ENCODE measurements around the gene DLX2. TPM values are rescaled to one million over a fixed set of nuclear protein-coding genes. Genes with fewer than 3 reads are reported as not detected.

The DLX2 gene
- total and polyA plus RNA-seq, 7 donors, result not detected

- no peak for DNase-seq
- H3K4me3 ChIP-seq, result no peak overlapping the region
- no peaks in the 10 kb centered on the region for H3K36me3 ChIP-seq (ENCODE audit: insufficient read depth in 1 of 2, low read depth in 1 of 2)
- no peaks in the 10 kb centered on the region for H3K27me3 ChIP-seq (ENCODE audit: insufficient read depth in 3 of 3, low read length in 2 of 3)
- intact Hi-C loops (cut with DNase I), result loop anchor here in 1 of 2 donors (10.0 kb wide), 1 partner anchor 535 kb away; no protein-coding TSS in a partner anchor
- no peaks in the 10 kb centered on the region for H3K9me3 ChIP-seq
- H3K27ac ChIP-seq, result no peak overlapping the region
- TF ChIP-seq, protein P1, sequence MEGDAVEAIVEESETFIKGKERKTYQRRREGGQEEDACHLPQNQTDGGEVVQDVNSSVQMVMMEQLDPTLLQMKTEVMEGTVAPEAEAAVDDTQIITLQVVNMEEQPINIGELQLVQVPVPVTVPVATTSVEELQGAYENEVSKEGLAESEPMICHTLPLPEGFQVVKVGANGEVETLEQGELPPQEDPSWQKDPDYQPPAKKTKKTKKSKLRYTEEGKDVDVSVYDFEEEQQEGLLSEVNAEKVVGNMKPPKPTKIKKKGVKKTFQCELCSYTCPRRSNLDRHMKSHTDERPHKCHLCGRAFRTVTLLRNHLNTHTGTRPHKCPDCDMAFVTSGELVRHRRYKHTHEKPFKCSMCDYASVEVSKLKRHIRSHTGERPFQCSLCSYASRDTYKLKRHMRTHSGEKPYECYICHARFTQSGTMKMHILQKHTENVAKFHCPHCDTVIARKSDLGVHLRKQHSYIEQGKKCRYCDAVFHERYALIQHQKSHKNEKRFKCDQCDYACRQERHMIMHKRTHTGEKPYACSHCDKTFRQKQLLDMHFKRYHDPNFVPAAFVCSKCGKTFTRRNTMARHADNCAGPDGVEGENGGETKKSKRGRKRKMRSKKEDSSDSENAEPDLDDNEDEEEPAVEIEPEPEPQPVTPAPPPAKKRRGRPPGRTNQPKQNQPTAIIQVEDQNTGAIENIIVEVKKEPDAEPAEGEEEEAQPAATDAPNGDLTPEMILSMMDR (IDR thresholded peaks at IDR 0.05), result no peak
- no peak for ATAC-seq
- H3K4me1 ChIP-seq, result no peaks in the 10 kb centered on the region
Observed at GRCh38 chr2:172129404-172129803, 26.7 kb upstream of the DLX2 start.

DNA sequence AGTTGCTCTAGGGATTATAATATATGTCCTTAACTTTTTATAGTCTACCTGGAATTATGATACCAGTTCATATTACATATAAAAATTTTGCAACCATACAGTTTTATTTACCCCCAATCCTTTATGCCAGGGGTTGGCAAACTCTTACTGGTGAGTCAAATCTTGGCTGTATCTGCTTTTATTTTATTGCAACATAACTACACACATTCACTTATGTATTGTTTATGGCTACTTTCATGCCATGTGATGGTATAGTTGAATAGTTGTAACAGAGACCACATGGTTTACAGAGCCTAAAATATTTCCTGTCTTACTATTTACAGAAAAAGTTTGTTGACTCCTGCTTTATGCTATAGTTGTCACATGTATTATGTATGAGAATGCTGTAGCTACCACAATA, 25.8 kb upstream of the DLX2 start:
- no peak for DNase-seq
- no peak overlapping the region for H3K4me3 ChIP-seq
- no peaks in the 10 kb centered on the region for H3K4me1 ChIP-seq
- intact Hi-C loops (cut with DNase I), result loop anchor here in 1 of 2 donors (10.0 kb wide), 1 partner anchor 534 kb away; no protein-coding TSS in a partner anchor
- no peaks in the 10 kb centered on the region for H3K9me3 ChIP-seq
- H3K36me3 ChIP-seq (ENCODE audit: insufficient read depth in 1 of 2, low read depth in 1 of 2), result no peaks in the 10 kb centered on the region
- no peak overlapping the region for H3K27ac ChIP-seq
- no peak for ATAC-seq
- no peaks in the 10 kb centered on the region for H3K27me3 ChIP-seq (ENCODE audit: insufficient read depth in 3 of 3, low read length in 2 of 3)
- TF ChIP-seq, protein P1 (IDR thresholded peaks at IDR 0.05), result no peak

GRCh38 chr2:172120118-172120517, 17.4 kb upstream of the DLX2 start:
- no peak for DNase-seq
- Histone ChIP-seq H3K4me3 (no peak overlapping the region), H3K27ac (no peak overlapping the region), H3K4me1 (no peaks in the 10 kb centered on the region), H3K9me3 (no peaks in the 10 kb centered on the region), H3K36me3 (ENCODE audit: insufficient read depth in 1 of 2, low read depth in 1 of 2) (no peaks in the 10 kb centered on the region), H3K27me3 (ENCODE audit: insufficient read depth in 3 of 3, low read length in 2 of 3) (peaks cover 0 to 3% (median 0%) of the 10 kb centered on the region in 3 donors)
- TF ChIP-seq, protein P1 (IDR thresholded peaks at IDR 0.05), result no peak
- no peak for ATAC-seq
- WGBS, 3 donors, result 63 to 75% (median 67%) methylated on average over 2 of the region's 2 CpGs
- intact Hi-C loops (cut with DNase I), result loop anchor here in 1 of 2 donors (10.0 kb wide), 1 partner anchor 525 kb away; no protein-coding TSS in a partner anchor

DNA sequence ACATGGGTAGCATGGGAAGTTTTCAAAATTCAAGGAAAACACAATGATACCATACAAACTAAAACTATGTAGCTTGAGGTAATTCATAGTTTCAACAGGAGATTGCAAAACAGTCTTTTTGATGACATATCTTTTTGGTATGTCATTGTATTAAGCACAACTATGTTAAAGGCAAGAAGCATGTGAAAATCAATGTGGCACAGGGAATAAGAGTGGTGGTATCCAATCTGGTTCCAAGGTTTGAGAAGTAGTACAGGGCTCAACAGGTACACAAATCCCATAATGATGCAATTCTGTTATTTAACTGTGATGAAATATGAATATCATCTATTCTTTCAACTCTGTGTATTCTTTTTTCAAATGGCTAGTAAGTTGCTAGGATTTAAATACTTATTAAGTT, 16.4 kb upstream of the DLX2 start:
- TF ChIP-seq, protein P1 (IDR thresholded peaks at IDR 0.05), result no peak
- no peak for DNase-seq
- no peaks in the 10 kb centered on the region for H3K36me3 ChIP-seq (ENCODE audit: insufficient read depth in 1 of 2, low read depth in 1 of 2)

DNA sequence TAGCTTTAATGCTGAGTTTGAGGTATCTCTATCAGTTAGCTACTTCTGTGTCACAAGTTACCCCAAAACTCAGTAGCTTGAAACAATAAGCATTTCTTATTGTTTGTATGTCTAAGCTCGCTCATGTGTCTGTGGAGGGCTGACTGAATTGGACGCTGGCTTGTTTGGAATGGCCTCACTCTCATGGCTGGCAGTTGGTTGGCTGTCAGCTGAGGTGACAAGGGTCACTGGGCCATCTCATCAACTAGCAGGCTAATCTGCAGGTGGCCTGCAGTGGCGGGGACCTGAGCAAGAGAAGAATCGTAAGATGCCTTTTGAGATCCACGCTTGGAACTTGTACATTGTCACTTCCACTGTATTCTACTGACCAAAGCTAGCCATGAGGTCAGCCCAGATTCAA, 13.4 kb upstream of the DLX2 start:
- ATAC-seq, result no peak
- WGBS, 3 donors, result 63 to 69% (median 64%) methylated on average over 5 of the region's 5 CpGs
- intact Hi-C loops (cut with DNase I), result loop anchor here in 1 of 2 donors (10.0 kb wide), 1 partner anchor 301 kb away; no protein-coding TSS in a partner anchor
- Histone ChIP-seq H3K4me1 (no peaks in the 10 kb centered on the region), H3K27me3 (ENCODE audit: insufficient read depth in 3 of 3, low read length in 2 of 3) (no peaks in the 10 kb centered on the region), H3K27ac (no peak overlapping the region), H3K36me3 (ENCODE audit: insufficient read depth in 1 of 2, low read depth in 1 of 2) (no peaks in the 10 kb centered on the region), H3K4me3 (no peak overlapping the region), H3K9me3 (no peaks in the 10 kb centered on the region)
- TF ChIP-seq, protein P1 (IDR thresholded peaks at IDR 0.05), result no peak
- no peak for DNase-seq

More for the DNA sequence above, 16.4 kb upstream of the DLX2 start:
- H3K4me1 ChIP-seq, result no peaks in the 10 kb centered on the region
- H3K27me3 ChIP-seq (ENCODE audit: insufficient read depth in 3 of 3, low read length in 2 of 3), result peaks cover 0 to 3% (median 0%) of the 10 kb centered on the region in 3 donors
- no peak overlapping the region for H3K4me3 ChIP-seq
- no peak for ATAC-seq
- H3K27ac ChIP-seq, result no peak overlapping the region
- intact Hi-C loops (cut with DNase I), result loop anchor here in 1 of 2 donors (10.0 kb wide), 1 partner anchor 304 kb away; no protein-coding TSS in a partner anchor
- no peaks in the 10 kb centered on the region for H3K9me3 ChIP-seq

Data from psoas muscle (tissue), 8 donors.